ENCODE measurements around the gene PER1. TPM values are rescaled to one million over a fixed set of nuclear protein-coding genes. Genes with fewer than 3 reads are reported as not detected.

Gene PER1
- total and polyA plus RNA-seq, 2 of the 13 experiments (the other 11 are each of a cell fraction or from before 2014, with no cell fraction given), result 2.6 to 3.6 TPM

DNA sequence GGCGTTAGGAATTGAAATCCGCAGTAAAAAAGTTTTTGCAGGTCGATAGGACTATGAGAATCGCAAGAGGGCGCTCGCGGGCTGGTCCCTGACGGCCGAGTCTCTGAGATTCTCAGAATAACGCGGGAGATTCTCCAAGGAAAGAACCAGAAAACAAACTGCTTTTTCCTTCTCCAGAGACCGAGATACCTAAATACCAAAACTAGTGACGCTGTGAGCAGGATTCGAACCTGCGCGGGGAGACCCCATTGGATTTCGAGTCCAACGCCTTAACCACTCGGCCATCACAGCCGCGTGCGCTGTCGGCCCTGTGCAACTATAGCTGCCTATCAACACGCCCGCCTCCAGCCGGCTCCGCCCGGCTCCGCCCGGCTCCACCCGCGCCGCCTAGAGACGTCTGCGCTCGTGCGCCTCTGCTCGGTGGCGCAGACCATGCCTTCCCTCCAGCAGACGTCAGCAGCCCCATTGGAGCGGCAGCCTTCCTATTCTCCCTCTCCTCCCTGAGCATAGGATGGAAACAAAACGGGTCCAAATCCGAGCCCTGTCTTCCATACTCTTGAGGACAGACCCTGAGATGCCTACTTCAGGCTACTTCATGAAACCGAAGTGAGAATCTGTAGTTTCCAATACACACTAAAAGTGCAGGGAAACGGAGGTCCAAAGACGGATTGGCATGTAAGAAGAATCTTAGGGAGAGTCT, 13.4 kb downstream of the PER1 start (continued):
- TF ChIP-seq SIN3A (IDR thresholded peaks at IDR 0.05; ENCODE audit: borderline replicate concordance, low read depth, low read length) (peak; percentile 56; the same call in 1 of the 2 replicates), ZNF451 (CRISPR knock-in tag; IDR thresholded peaks at IDR 0.05) (peak; percentile 84), ZMYM3 (CRISPR knock-in tag; IDR thresholded peaks at IDR 0.05) (peak; percentile 61; the same call in 1 of the 2 replicates), SNAPC2 (CRISPR knock-in tag; IDR thresholded peaks at IDR 0.05) (peak; percentile 70; the same call in 1 of the 2 replicates), HMG20B (CRISPR knock-in tag; conservative IDR thresholded peaks at IDR 0.05) (no peak), HNF4A (CRISPR knock-in tag; IDR thresholded peaks at IDR 0.05) (peak; percentile 32; the same call in 1 of the 2 replicates), ZNF589 (CRISPR knock-in tag; conservative IDR thresholded peaks at IDR 0.05) (no peak), ZNF232 (CRISPR knock-in tag; IDR thresholded peaks at IDR 0.05; ENCODE audit: borderline replicate concordance) (peak; percentile 70; the same call in 1 of the 2 replicates), TCF12 (IDR thresholded peaks at IDR 0.05) (no peak), TCF12 (CRISPR knock-in tag; IDR thresholded peaks at IDR 0.05) (no peak), TRIM22 (IDR thresholded peaks at IDR 0.05) (no peak), ZFAT (CRISPR knock-in tag; conservative IDR thresholded peaks at IDR 0.05) (no peak), NR0B2 (CRISPR knock-in tag; IDR thresholded peaks at IDR 0.05) (peak; percentile 67), ZSCAN25 (CRISPR knock-in tag; IDR thresholded peaks at IDR 0.05) (no peak), TBX3 (IDR thresholded peaks at IDR 0.05; ENCODE audit: borderline replicate concordance) (no peak), ZNF619 (CRISPR knock-in tag; IDR thresholded peaks at IDR 0.05) (peak; percentile 27; the same call in 1 of the 2 replicates), PLSCR1 (CRISPR knock-in tag; IDR thresholded peaks at IDR 0.05; ENCODE audit: borderline replicate concordance) (peak; percentile 56; the same call in 1 of the 2 replicates)
- TF ChIP-seq, protein P1, sequence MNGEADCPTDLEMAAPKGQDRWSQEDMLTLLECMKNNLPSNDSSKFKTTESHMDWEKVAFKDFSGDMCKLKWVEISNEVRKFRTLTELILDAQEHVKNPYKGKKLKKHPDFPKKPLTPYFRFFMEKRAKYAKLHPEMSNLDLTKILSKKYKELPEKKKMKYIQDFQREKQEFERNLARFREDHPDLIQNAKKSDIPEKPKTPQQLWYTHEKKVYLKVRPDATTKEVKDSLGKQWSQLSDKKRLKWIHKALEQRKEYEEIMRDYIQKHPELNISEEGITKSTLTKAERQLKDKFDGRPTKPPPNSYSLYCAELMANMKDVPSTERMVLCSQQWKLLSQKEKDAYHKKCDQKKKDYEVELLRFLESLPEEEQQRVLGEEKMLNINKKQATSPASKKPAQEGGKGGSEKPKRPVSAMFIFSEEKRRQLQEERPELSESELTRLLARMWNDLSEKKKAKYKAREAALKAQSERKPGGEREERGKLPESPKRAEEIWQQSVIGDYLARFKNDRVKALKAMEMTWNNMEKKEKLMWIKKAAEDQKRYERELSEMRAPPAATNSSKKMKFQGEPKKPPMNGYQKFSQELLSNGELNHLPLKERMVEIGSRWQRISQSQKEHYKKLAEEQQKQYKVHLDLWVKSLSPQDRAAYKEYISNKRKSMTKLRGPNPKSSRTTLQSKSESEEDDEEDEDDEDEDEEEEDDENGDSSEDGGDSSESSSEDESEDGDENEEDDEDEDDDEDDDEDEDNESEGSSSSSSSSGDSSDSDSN (CRISPR knock-in tag; IDR thresholded peaks at IDR 0.05), result peak; percentile 79
- TF ChIP-seq, protein P2, sequence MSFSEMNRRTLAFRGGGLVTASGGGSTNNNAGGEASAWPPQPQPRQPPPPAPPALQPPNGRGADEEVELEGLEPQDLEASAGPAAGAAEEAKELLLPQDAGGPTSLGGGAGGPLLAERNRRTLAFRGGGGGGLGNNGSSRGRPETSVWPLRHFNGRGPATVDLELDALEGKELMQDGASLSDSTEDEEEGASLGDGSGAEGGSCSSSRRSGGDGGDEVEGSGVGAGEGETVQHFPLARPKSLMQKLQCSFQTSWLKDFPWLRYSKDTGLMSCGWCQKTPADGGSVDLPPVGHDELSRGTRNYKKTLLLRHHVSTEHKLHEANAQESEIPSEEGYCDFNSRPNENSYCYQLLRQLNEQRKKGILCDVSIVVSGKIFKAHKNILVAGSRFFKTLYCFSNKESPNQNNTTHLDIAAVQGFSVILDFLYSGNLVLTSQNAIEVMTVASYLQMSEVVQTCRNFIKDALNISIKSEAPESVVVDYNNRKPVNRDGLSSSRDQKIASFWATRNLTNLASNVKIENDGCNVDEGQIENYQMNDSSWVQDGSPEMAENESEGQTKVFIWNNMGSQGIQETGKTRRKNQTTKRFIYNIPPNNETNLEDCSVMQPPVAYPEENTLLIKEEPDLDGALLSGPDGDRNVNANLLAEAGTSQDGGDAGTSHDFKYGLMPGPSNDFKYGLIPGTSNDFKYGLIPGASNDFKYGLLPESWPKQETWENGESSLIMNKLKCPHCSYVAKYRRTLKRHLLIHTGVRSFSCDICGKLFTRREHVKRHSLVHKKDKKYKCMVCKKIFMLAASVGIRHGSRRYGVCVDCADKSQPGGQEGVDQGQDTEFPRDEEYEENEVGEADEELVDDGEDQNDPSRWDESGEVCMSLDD (CRISPR knock-in tag; IDR thresholded peaks at IDR 0.05; ENCODE audit: borderline replicate concordance), result no peak
- TF ChIP-seq, protein P3, sequence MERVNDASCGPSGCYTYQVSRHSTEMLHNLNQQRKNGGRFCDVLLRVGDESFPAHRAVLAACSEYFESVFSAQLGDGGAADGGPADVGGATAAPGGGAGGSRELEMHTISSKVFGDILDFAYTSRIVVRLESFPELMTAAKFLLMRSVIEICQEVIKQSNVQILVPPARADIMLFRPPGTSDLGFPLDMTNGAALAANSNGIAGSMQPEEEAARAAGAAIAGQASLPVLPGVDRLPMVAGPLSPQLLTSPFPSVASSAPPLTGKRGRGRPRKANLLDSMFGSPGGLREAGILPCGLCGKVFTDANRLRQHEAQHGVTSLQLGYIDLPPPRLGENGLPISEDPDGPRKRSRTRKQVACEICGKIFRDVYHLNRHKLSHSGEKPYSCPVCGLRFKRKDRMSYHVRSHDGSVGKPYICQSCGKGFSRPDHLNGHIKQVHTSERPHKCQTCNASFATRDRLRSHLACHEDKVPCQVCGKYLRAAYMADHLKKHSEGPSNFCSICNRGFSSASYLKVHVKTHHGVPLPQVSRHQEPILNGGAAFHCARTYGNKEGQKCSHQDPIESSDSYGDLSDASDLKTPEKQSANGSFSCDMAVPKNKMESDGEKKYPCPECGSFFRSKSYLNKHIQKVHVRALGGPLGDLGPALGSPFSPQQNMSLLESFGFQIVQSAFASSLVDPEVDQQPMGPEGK (CRISPR knock-in tag; IDR thresholded peaks at IDR 0.05), result no peak

All from HepG2 (cell line).